ENCODE data around the gene SLC27A3. TPM values are rescaled to one million over a fixed set of nuclear protein-coding genes. Genes with fewer than 3 reads are reported as not detected.

The SLC27A3 gene
- total and polyA plus RNA-seq, 9 of the 15 experiments (the other 6 are each of a cell fraction or from before 2014, with no cell fraction given) = 0.57 to 5.2 (median 2.8) TPM

DNA sequence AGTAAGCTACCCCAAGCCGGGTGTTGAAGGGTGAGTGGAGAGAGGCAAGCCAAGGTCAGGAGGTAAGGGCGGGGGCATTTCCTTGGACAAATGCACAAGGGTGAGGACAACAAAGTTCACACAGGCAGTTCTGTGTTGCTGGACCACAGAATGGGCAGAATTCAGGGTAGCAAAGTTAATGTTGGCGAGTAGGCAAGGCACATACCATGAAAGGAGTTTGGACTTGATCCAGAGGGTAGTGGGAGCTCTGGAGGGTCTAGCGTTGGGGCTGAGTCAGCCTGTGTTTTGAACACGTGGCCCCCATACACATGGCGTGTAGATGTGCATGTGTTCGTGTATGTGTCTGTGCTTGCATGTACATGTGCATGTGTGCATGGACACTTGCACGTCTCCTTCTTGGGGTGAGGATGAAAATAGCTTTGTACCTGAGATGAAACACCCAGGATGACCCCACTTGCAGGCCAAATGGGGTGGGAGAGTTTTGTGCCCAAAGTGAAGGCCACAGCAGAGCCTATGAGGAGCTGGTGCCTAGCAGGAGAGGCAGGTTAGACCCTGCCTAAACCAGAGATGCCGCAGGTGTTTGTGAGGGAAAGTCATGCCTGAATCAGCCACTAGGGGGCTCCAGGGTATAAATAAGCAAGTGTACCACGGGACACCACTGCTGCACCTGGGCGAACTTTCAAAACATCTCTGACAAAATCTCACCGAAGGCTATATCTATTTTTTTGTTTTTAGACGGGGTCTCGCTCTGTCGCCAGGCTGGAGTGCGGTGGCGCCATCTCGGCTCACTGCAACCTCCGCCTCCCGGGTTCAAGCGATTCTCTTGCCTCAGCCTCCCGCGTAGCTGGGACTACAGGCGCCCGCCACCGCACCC is 21.8 kb downstream of the SLC27A3 start:
- H3K36me3 ChIP-seq (ENCODE audit: control insufficient read depth, insufficient read depth, low read length) = no peaks in the 10 kb centered on the region
- H3K4me3 ChIP-seq = no peak overlapping the region
- in situ Hi-C loops (cut with MboI) = loop anchor here (5.0 kb wide), 1 partner anchor 190 kb away; the partner anchor contains the start of gene RAB13
- ChIA-PET CTCF (ENCODE audit: low intra/inter-chr PET ratio) (interaction anchor here (0.6 to 1.0 kb wide), 4 partner anchors 123 to 475 kb away, joined by 3 to 8 read pairs (median 4); partner anchors contain the start of genes HAX1 and RAB13), POLR2A (interaction anchor here (0.6 to 2.1 kb wide), 2 partner anchors 36 to 194 kb away, joined by 3 to 13 read pairs; partner anchors contain the start of gene RPS27)
- WGBS (ENCODE audit: insufficient coverage, low coverage, missing lambda C conversion rate) = 42% methylated on average over 26 of the region's 26 CpGs
- H3K27me3 ChIP-seq (ENCODE audit: control insufficient read depth in 2 of 2, insufficient read depth in 2 of 2, low read length in 2 of 2) = no peaks in the 10 kb centered on the region
- H3K27ac ChIP-seq (ENCODE audit: extremely low read depth, low read depth, low read length) = no peak overlapping the region
- no peak overlapping the region for H2AFZ ChIP-seq (ENCODE audit: low read depth, low read length)
- no peaks in the 10 kb centered on the region for H3K79me2 ChIP-seq (ENCODE audit: control insufficient read depth, insufficient read depth, low read length)
- intact Hi-C loops (cut with micrococcal nuclease) = loop anchor here (1.0 to 5.0 kb wide), 3 partner anchors 125 to 189 kb away; partner anchors contain the start of genes CREB3L4, GATAD2B and RAB13
- no peak overlapping the region for H3K9ac ChIP-seq (ENCODE audit: insufficient read depth in 1 of 2, low read depth in 2 of 2, low read length in 2 of 2)
- DNase-seq (ENCODE audit: extremely low read depth in 1 of 4, low spot score in 3 of 4) (peak; percentile 83 to 87 (median 86)), ATAC-seq (peak; percentile 89), FAIRE-seq (peak; percentile 95)
- H3K4me2 ChIP-seq (ENCODE audit: insufficient read depth, low read length) = no peak overlapping the region
- no TSS peak for BruUV-seq (replicated peaks)
- no peaks in the 10 kb centered on the region for H3K9me3 ChIP-seq (replicated peaks; ENCODE audit: control insufficient read depth, insufficient read depth, low read depth, low read length)
- H4K20me1 ChIP-seq (replicated peaks; ENCODE audit: control insufficient read depth, insufficient read depth, low read length) = no peaks in the 10 kb centered on the region
- H3K9me1 ChIP-seq (ENCODE audit: control insufficient read depth, insufficient read depth, low read length) = no peaks in the 10 kb centered on the region
- peaks cover 0 to 42% of the 10 kb centered on the region in 2 experiments; a peak in 2 of 5 replicates for H3K4me1 ChIP-seq (replicated peaks in 1 of 2; ENCODE audit: control insufficient read depth in 2 of 2, insufficient read depth in 2 of 2, low read length in 2 of 2)
- peak; percentile 33; the same call in 1 of the 2 replicates for TF ChIP-seq CTBP1 (IDR thresholded peaks at IDR 0.05; ENCODE audit: borderline replicate concordance)
- TF ChIP-seq KLF16 (IDR thresholded peaks at IDR 0.05) = peak; percentile 57; the same call in 1 of the 2 replicates
- TF ChIP-seq MITF (IDR thresholded peaks at IDR 0.05) = no peak
- TF ChIP-seq KDM4B (IDR thresholded peaks at IDR 0.05; ENCODE audit: borderline replicate concordance in 2 of 2, low read depth in 1 of 2) = no peak
- TF ChIP-seq, protein P1, sequence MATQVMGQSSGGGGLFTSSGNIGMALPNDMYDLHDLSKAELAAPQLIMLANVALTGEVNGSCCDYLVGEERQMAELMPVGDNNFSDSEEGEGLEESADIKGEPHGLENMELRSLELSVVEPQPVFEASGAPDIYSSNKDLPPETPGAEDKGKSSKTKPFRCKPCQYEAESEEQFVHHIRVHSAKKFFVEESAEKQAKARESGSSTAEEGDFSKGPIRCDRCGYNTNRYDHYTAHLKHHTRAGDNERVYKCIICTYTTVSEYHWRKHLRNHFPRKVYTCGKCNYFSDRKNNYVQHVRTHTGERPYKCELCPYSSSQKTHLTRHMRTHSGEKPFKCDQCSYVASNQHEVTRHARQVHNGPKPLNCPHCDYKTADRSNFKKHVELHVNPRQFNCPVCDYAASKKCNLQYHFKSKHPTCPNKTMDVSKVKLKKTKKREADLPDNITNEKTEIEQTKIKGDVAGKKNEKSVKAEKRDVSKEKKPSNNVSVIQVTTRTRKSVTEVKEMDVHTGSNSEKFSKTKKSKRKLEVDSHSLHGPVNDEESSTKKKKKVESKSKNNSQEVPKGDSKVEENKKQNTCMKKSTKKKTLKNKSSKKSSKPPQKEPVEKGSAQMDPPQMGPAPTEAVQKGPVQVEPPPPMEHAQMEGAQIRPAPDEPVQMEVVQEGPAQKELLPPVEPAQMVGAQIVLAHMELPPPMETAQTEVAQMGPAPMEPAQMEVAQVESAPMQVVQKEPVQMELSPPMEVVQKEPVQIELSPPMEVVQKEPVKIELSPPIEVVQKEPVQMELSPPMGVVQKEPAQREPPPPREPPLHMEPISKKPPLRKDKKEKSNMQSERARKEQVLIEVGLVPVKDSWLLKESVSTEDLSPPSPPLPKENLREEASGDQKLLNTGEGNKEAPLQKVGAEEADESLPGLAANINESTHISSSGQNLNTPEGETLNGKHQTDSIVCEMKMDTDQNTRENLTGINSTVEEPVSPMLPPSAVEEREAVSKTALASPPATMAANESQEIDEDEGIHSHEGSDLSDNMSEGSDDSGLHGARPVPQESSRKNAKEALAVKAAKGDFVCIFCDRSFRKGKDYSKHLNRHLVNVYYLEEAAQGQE (IDR thresholded peaks at IDR 0.05; ENCODE audit: borderline replicate concordance) = peak; percentile 82
- TF ChIP-seq, protein P1 (CRISPR knock-in tag; IDR thresholded peaks at IDR 0.05; ENCODE audit: low read depth) = no peak
- no peak for TF ChIP-seq E2F8 (IDR thresholded peaks at IDR 0.05; ENCODE audit: low read depth, partially characterized antibody)

Data from K562 (cell line).